ENCODE measurements around the gene PSMC5. TPM values are rescaled to one million over a fixed set of nuclear protein-coding genes. Genes with fewer than 3 reads are reported as not detected.

The PSMC5 gene
- polyA plus RNA-seq (2013), result 115 and 118 TPM in 2 replicates

GRCh38 chr17:63827002-63827800 lies at the start of gene PSMC5, which contains the start of gene FTSJ3:
Gene PSMC5, plus strand, starts transcription at chr17:63827431. Its CDS starts 60 bp downstream, at chr17:63827491.
Gene FTSJ3, minus strand, starts transcription at chr17:63827663. Its CDS starts 761 bp downstream, at chr17:63826902.
- Histone ChIP-seq H3K27ac (ENCODE audit: low read depth, low read length) (peak within 1 kb of the TSS; percentile 88), H2BK5ac (ENCODE audit: low read depth, low read length, poor library complexity) (peak within 1 kb of the TSS; percentile 82), H4K91ac (ENCODE audit: low read depth, low read length) (peak within 1 kb of the TSS; percentile 74), H3K79me1 (ENCODE audit: low read length) (peaks cover 13% of the 10 kb centered on the region), H3K4me1 (ENCODE audit: control insufficient read depth in 1 of 2, insufficient read depth in 2 of 2, low read length in 2 of 2) (peaks cover 0 to 11% of the 10 kb centered on the region in 2 experiments), H2BK12ac (ENCODE audit: low read length) (no peak within 1 kb of the TSS), H3K9me3 (ENCODE audit: insufficient read depth, low read depth, low read length) (no peaks in the 10 kb centered on the region), H2AFZ (ENCODE audit: insufficient read depth, low read length, poor library complexity) (peak within 1 kb of the TSS; percentile 76), H3K4me3 (ENCODE audit: low read depth, low read length) (peak within 1 kb of the TSS; percentile 92), H2BK120ac (ENCODE audit: insufficient read depth, low read length, poor library complexity) (peak within 1 kb of the TSS; percentile 60), H3K23ac (ENCODE audit: low read length) (no peak within 1 kb of the TSS), H3K36me3 (ENCODE audit: control insufficient read depth in 1 of 2, insufficient read depth in 2 of 2, low read length in 2 of 2) (peaks cover 49 to 66% of the 10 kb centered on the region in 2 experiments), H3K27me3 (ENCODE audit: insufficient read depth, low read length) (no peaks in the 10 kb centered on the region), H3K79me2 (ENCODE audit: control insufficient read depth, insufficient read depth, low read length, poor library complexity) (peaks cover 13% of the 10 kb centered on the region), H3K14ac (ENCODE audit: low read length) (peak within 1 kb of the TSS; percentile 84), H3K18ac (ENCODE audit: low read length) (peak within 1 kb of the TSS; percentile 83), H4K12ac (ENCODE audit: low read depth, low read length) (peak within 1 kb of the TSS; percentile 88), H3K9ac (ENCODE audit: low read length) (peak within 1 kb of the TSS; percentile 93), H3K4ac (ENCODE audit: low read depth, low read length) (peak within 1 kb of the TSS; percentile 71), H4K8ac (ENCODE audit: low read depth, low read length) (peak within 1 kb of the TSS; percentile 89), H2AK5ac (ENCODE audit: low read length) (peak within 1 kb of the TSS; percentile 40), H3K4me2 (ENCODE audit: low read length) (peak within 1 kb of the TSS; percentile 91)
- no CpG with 5 or more reads among the region's 58 CpGs for WGBS (ENCODE audit: extremely low coverage, insufficient coverage, insufficient read length)
- peak; percentile 93 to 95 for DNase-seq

DNA sequence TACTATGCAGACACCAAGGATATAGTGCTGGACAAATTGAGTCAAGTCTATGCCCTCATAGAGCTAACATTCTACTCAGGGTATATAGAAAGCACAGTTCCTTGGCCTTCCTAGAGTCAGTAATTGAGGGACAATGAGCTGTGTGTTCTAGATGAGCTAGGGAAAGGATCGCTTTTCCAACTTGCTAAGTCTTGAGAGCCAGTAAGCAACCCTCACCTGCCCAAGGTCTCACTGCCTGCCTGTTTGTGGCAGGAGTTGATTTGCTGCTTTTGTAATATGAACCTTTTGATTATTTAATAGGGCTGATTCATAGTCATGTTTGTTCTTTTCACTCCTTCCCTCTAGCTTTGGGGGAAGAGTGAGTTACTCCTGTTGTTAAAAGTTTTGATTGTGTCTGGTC lies 46.7 kb upstream of the PSMC5 start:
- Histone ChIP-seq H3K9ac (ENCODE audit: low read length) (no peak overlapping the region), H3K4me2 (ENCODE audit: low read length) (no peak overlapping the region), H3K9me3 (ENCODE audit: insufficient read depth, low read depth, low read length) (no peaks in the 10 kb centered on the region), H3K14ac (ENCODE audit: low read length) (no peak overlapping the region), H3K23ac (ENCODE audit: low read length) (no peak overlapping the region), H3K27ac (ENCODE audit: low read depth, low read length) (no peak overlapping the region), H3K27me3 (ENCODE audit: insufficient read depth, low read length) (no peaks in the 10 kb centered on the region), H2BK5ac (ENCODE audit: low read depth, low read length, poor library complexity) (no peak overlapping the region), H3K4ac (ENCODE audit: low read depth, low read length) (peak overlapping the region; percentile 78), H3K4me3 (ENCODE audit: low read depth, low read length) (no peak overlapping the region), H4K8ac (ENCODE audit: low read depth, low read length) (no peak overlapping the region), H3K4me1 (ENCODE audit: control insufficient read depth in 1 of 2, insufficient read depth in 2 of 2, low read length in 2 of 2) (peaks cover under 1 to 3% of the 10 kb centered on the region in 2 experiments), H3K36me3 (ENCODE audit: control insufficient read depth in 1 of 2, insufficient read depth in 2 of 2, low read length in 2 of 2) (peaks cover 15 to 17% of the 10 kb centered on the region in 2 experiments), H2BK120ac (ENCODE audit: insufficient read depth, low read length, poor library complexity) (no peak overlapping the region), H2AFZ (ENCODE audit: insufficient read depth, low read length, poor library complexity) (no peak overlapping the region), H3K18ac (ENCODE audit: low read length) (no peak overlapping the region), H2AK5ac (ENCODE audit: low read length) (no peak overlapping the region), H3K79me2 (ENCODE audit: control insufficient read depth, insufficient read depth, low read length, poor library complexity) (peaks cover 24% of the 10 kb centered on the region), H2BK12ac (ENCODE audit: low read length) (no peak overlapping the region), H4K12ac (ENCODE audit: low read depth, low read length) (no peak overlapping the region), H4K91ac (ENCODE audit: low read depth, low read length) (no peak overlapping the region), H3K79me1 (ENCODE audit: low read length) (no peaks in the 10 kb centered on the region)
- DNase-seq, result no peak
- no CpG with 5 or more reads among the region's 1 CpG for WGBS (ENCODE audit: extremely low coverage, insufficient coverage, insufficient read length)

GRCh38 chr17:63780928-63781327 lies 46.3 kb upstream of the PSMC5 start:
- no peak overlapping the region for H3K18ac ChIP-seq (ENCODE audit: low read length)
- H3K14ac ChIP-seq (ENCODE audit: low read length), result no peak overlapping the region
- no peak overlapping the region for H2AFZ ChIP-seq (ENCODE audit: insufficient read depth, low read length, poor library complexity)
- no peak overlapping the region for H2BK120ac ChIP-seq (ENCODE audit: insufficient read depth, low read length, poor library complexity)
- H4K8ac ChIP-seq (ENCODE audit: low read depth, low read length), result no peak overlapping the region
- no peaks in the 10 kb centered on the region for H3K27me3 ChIP-seq (ENCODE audit: insufficient read depth, low read length)
- H4K91ac ChIP-seq (ENCODE audit: low read depth, low read length), result no peak overlapping the region
- no CpG with 5 or more reads among the region's 4 CpGs for WGBS (ENCODE audit: extremely low coverage, insufficient coverage, insufficient read length)
- H3K4me3 ChIP-seq (ENCODE audit: low read depth, low read length), result no peak overlapping the region
- H2BK5ac ChIP-seq (ENCODE audit: low read depth, low read length, poor library complexity), result no peak overlapping the region
- H2AK5ac ChIP-seq (ENCODE audit: low read length), result no peak overlapping the region
- H3K27ac ChIP-seq (ENCODE audit: low read depth, low read length), result no peak overlapping the region
- H3K23ac ChIP-seq (ENCODE audit: low read length), result no peak overlapping the region
- H2BK12ac ChIP-seq (ENCODE audit: low read length), result no peak overlapping the region
- peaks cover 0 to 3% of the 10 kb centered on the region in 2 experiments for H3K4me1 ChIP-seq (ENCODE audit: control insufficient read depth in 1 of 2, insufficient read depth in 2 of 2, low read length in 2 of 2)
- H3K79me1 ChIP-seq (ENCODE audit: low read length), result no peaks in the 10 kb centered on the region
- peaks cover 15 to 17% of the 10 kb centered on the region in 2 experiments for H3K36me3 ChIP-seq (ENCODE audit: control insufficient read depth in 1 of 2, insufficient read depth in 2 of 2, low read length in 2 of 2)
- H4K12ac ChIP-seq (ENCODE audit: low read depth, low read length), result no peak overlapping the region
- peaks cover 23% of the 10 kb centered on the region for H3K79me2 ChIP-seq (ENCODE audit: control insufficient read depth, insufficient read depth, low read length, poor library complexity)
- DNase-seq, result no peak
- no peak overlapping the region for H3K9ac ChIP-seq (ENCODE audit: low read length)
- H3K9me3 ChIP-seq (ENCODE audit: insufficient read depth, low read depth, low read length), result no peaks in the 10 kb centered on the region
- H3K4ac ChIP-seq (ENCODE audit: low read depth, low read length), result peak overlapping the region; percentile 47
- H3K4me2 ChIP-seq (ENCODE audit: low read length), result no peak overlapping the region

DNA sequence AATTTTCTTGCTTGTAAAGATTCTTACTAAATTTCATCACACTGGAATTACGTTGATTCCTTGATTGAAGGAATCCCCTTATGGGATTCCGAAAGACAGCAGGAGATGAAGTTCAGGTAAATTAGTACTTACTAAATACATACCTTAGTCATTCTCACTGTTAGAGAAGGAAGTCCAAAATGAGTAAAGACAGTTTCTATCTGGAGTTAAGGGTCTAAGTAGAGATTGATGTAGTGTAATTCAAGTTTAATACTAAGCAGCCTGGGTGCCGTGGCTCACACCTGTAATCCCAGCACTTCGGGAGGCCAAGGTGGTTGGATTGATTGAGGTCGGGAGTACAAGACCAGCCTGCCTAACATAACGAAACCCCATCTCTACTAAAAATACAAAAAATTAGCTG lies 43.7 kb upstream of the PSMC5 start:
- DNase-seq, result no peak
- Histone ChIP-seq H2BK120ac (ENCODE audit: insufficient read depth, low read length, poor library complexity) (no peak overlapping the region), H3K27ac (ENCODE audit: low read depth, low read length) (no peak overlapping the region), H4K8ac (ENCODE audit: low read depth, low read length) (no peak overlapping the region), H2BK12ac (ENCODE audit: low read length) (no peak overlapping the region), H2AK5ac (ENCODE audit: low read length) (no peak overlapping the region), H3K14ac (ENCODE audit: low read length) (no peak overlapping the region), H3K27me3 (ENCODE audit: insufficient read depth, low read length) (no peaks in the 10 kb centered on the region), H3K18ac (ENCODE audit: low read length) (no peak overlapping the region), H3K79me1 (ENCODE audit: low read length) (no peaks in the 10 kb centered on the region), H2AFZ (ENCODE audit: insufficient read depth, low read length, poor library complexity) (no peak overlapping the region), H3K9me3 (ENCODE audit: insufficient read depth, low read depth, low read length) (no peaks in the 10 kb centered on the region), H4K91ac (ENCODE audit: low read depth, low read length) (no peak overlapping the region), H3K4me1 (ENCODE audit: control insufficient read depth in 1 of 2, insufficient read depth in 2 of 2, low read length in 2 of 2) (peaks cover 0 to 3% of the 10 kb centered on the region in 2 experiments), H2BK5ac (ENCODE audit: low read depth, low read length, poor library complexity) (no peak overlapping the region), H3K9ac (ENCODE audit: low read length) (no peak overlapping the region), H3K4ac (ENCODE audit: low read depth, low read length) (peak overlapping the region; percentile 69), H4K12ac (ENCODE audit: low read depth, low read length) (no peak overlapping the region), H3K4me2 (ENCODE audit: low read length) (no peak overlapping the region), H3K23ac (ENCODE audit: low read length) (no peak overlapping the region), H3K79me2 (ENCODE audit: control insufficient read depth, insufficient read depth, low read length, poor library complexity) (peaks cover 14% of the 10 kb centered on the region), H3K4me3 (ENCODE audit: low read depth, low read length) (no peak overlapping the region), H3K36me3 (ENCODE audit: control insufficient read depth in 1 of 2, insufficient read depth in 2 of 2, low read length in 2 of 2) (peaks cover 24 to 26% of the 10 kb centered on the region in 2 experiments)
- no CpG with 5 or more reads among the region's 6 CpGs for WGBS (ENCODE audit: extremely low coverage, insufficient coverage, insufficient read length)

Measured in trophoblast cell (in vitro differentiated cells and primary cell).